GM19240 (cell line): ENCODE results near the gene COL11A1.
A peak's percentile ranks its signal among the peaks of the same experiment; 100 is the strongest.
"Not testable (repeated sequence)": the region's sequence is repeated elsewhere in the genome, so short reads cannot be mapped to it uniquely, and the experiment has no call there.

Source experiments
- DNase-seq: peaks from one replicate; pipeline ENCODE4 v3.0.0; 2011; ENCODE audit warnings: low spot score; ENCODE audit not compliant: insufficient read length

Gene COL11A1

GRCh38 chr1:103084181-103084580 lies 24.1 kb downstream of the COL11A1 start:
- DNase-seq: no peak

GRCh38 chr1:103075316-103076000 lies 32.9 kb downstream of the COL11A1 start:
- DNase-seq: no peak

- DNase-seq: no peak
Observed at GRCh38 chr1:103074224-103074623, 34.1 kb downstream of the COL11A1 start.

- no peak for DNase-seq
Observed at GRCh38 chr1:103069201-103069600, 39.1 kb downstream of the COL11A1 start.

- no peak for DNase-seq
Observed at GRCh38 chr1:103063921-103064320, 44.4 kb downstream of the COL11A1 start.

GRCh38 chr1:103058391-103058790 lies 49.9 kb downstream of the COL11A1 start:
- no peak for DNase-seq

- DNase-seq: no peak
Observed at GRCh38 chr1:103056423-103056822, 51.9 kb downstream of the COL11A1 start.

- DNase-seq: not testable (repeated sequence)
Observed at GRCh38 chr1:103028110-103028509, 80.2 kb downstream of the COL11A1 start.

- DNase-seq: no peak
Observed at GRCh38 chr1:103025858-103026409, 82.4 kb downstream of the COL11A1 start.

- DNase-seq: no peak
Observed at GRCh38 chr1:103024051-103024450, 84.3 kb downstream of the COL11A1 start.

- DNase-seq: no peak
Observed at GRCh38 chr1:103002005-103002404, 106.3 kb downstream of the COL11A1 start.

- no peak for DNase-seq
Observed at GRCh38 chr1:102978874-102979273, 129.4 kb downstream of the COL11A1 start.

GRCh38 chr1:102977292-102977691 lies 131.0 kb downstream of the COL11A1 start:
- no peak for DNase-seq

GRCh38 chr1:102970496-102971078 lies 137.7 kb downstream of the COL11A1 start:
- peak; percentile 1 for DNase-seq

GRCh38 chr1:102967786-102968185 lies 140.5 kb downstream of the COL11A1 start:
- no peak for DNase-seq

GRCh38 chr1:102961549-102961948 lies 146.8 kb downstream of the COL11A1 start:
- no peak for DNase-seq

- no peak for DNase-seq
Observed at GRCh38 chr1:102954576-102954975, 153.7 kb downstream of the COL11A1 start.

GRCh38 chr1:102952400-102952799 lies 155.9 kb downstream of the COL11A1 start:
- no peak for DNase-seq

GRCh38 chr1:102942324-102942723 lies 166.0 kb downstream of the COL11A1 start:
- DNase-seq: no peak

GRCh38 chr1:102941366-102941947 lies 166.9 kb downstream of the COL11A1 start:
- DNase-seq: no peak

GRCh38 chr1:102937401-102937800 lies 170.9 kb downstream of the COL11A1 start:
- no peak for DNase-seq

GRCh38 chr1:102933362-102933761 lies 175.0 kb downstream of the COL11A1 start:
- not testable (repeated sequence) for DNase-seq

GRCh38 chr1:102919659-102920058 lies 188.7 kb downstream of the COL11A1 start:
- no peak for DNase-seq
